Measurements from ENCODE around the gene COLEC12. TPM values are rescaled to one million over a fixed set of nuclear protein-coding genes. Genes with fewer than 3 reads are reported as not detected.

The COLEC12 gene
- total and polyA plus RNA-seq, 10 of the 15 experiments (the other 5 are each of a cell fraction or from before 2014, with no cell fraction given): 0.04 to 0.05 TPM; not detected in 8

DNA sequence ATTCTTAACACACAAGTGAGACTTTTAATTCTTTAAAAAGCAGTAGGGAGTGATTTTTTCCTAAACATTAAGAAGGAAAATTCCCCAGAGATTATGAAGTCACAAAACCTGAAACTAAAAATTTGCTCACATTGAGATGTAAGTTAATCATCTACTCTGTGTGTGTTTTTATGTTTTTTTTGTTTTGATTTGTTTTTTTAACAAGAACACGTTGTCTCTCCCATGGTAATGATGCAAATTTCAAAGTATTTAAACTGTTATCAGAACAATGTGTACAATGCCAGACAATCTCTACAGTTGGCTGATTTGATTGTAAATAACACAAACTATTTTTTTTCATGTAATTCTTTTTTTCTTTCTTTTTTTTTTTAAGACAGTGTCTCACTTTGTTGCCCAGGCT is 71.5 kb downstream of the COLEC12 start:
- ATAC-seq (no peak), DNase-seq (ENCODE audit: low read depth, low spot score) (no peak), FAIRE-seq (no peak)
- Histone ChIP-seq H3K9me3 (replicated peaks; ENCODE audit: control insufficient read depth, insufficient read depth, low read length) (no peaks in the 10 kb centered on the region), H3K79me2 (ENCODE audit: control insufficient read depth, insufficient read depth, low read length) (no peaks in the 10 kb centered on the region), H4K20me1 (ENCODE audit: control insufficient read depth, insufficient read depth) (no peaks in the 10 kb centered on the region), H3K27me3 (replicated peaks in 1 of 2; ENCODE audit: control insufficient read depth in 2 of 2, insufficient read depth in 2 of 2, low read length in 1 of 2) (no peaks in the 10 kb centered on the region), H2AFZ (ENCODE audit: control insufficient read depth, low read depth, low read length) (no peak overlapping the region), H3K4me3 (no peak overlapping the region), H3K4me1 (ENCODE audit: control insufficient read depth, insufficient read depth, low read length) (no peaks in the 10 kb centered on the region), H3K36me3 (ENCODE audit: control insufficient read depth in 2 of 2, insufficient read depth in 2 of 2, low read length in 1 of 2) (no peaks in the 10 kb centered on the region), H3K9ac (ENCODE audit: control insufficient read depth, insufficient read depth, low read length) (no peak overlapping the region), H3K27ac (ENCODE audit: control insufficient read depth, insufficient read depth) (no peak overlapping the region), H3K4me2 (ENCODE audit: control insufficient read depth, insufficient read depth) (no peak overlapping the region)
- in situ Hi-C loops (cut with MboI) (no loop called here), intact Hi-C loops (cut with micrococcal nuclease; ENCODE audit: unreplicated experiment) (no loop called here)
- no TSS peak for BruUV-seq (replicated peaks)
- SMC1A ChIA-PET (ENCODE audit: uncharacterized antibody, unreplicated experiment): no interaction called here
- no peak for TF ChIP-seq TCF12 (IDR thresholded peaks at IDR 0.05; ENCODE audit: low read depth, low read length)
- no peak for TF ChIP-seq MYB (IDR thresholded peaks at IDR 0.05; ENCODE audit: borderline replicate concordance, low read depth, low read length)
- TF ChIP-seq BMI1 (IDR thresholded peaks at IDR 0.05; ENCODE audit: borderline replicate concordance): no peak
- no peak for TF ChIP-seq PML (IDR thresholded peaks at IDR 0.05; ENCODE audit: low read length)
- POLR2A ChIA-PET: no interaction called here
- CTCF ChIA-PET: no interaction called here
- 0% methylated on average over 1 of the region's 1 CpG for WGBS (ENCODE audit: insufficient coverage, insufficient replicate concordance, low lambda C conversion rate, missing lambda C conversion rate)
- RAD21 ChIA-PET (ENCODE audit: unreplicated experiment): no interaction called here

GRCh38 chr18:427005-427404 is 73.5 kb downstream of the COLEC12 start:
- no peak for DNase-seq (ENCODE audit: low read depth, low spot score)
- ChIA-PET RAD21 (ENCODE audit: unreplicated experiment) (no interaction called here), CTCF (no interaction called here), POLR2A (no interaction called here), SMC1A (ENCODE audit: uncharacterized antibody, unreplicated experiment) (no interaction called here)
- Histone ChIP-seq H3K4me1 (ENCODE audit: control insufficient read depth, insufficient read depth, low read length) (no peaks in the 10 kb centered on the region), H3K4me3 (no peak overlapping the region), H3K4me2 (ENCODE audit: control insufficient read depth, insufficient read depth) (no peak overlapping the region), H3K36me3 (ENCODE audit: control insufficient read depth in 2 of 2, insufficient read depth in 2 of 2, low read length in 1 of 2) (no peaks in the 10 kb centered on the region), H3K79me2 (ENCODE audit: control insufficient read depth, insufficient read depth, low read length) (no peaks in the 10 kb centered on the region), H3K9me3 (replicated peaks; ENCODE audit: control insufficient read depth, insufficient read depth, low read length) (no peaks in the 10 kb centered on the region), H2AFZ (ENCODE audit: control insufficient read depth, low read depth, low read length) (no peak overlapping the region), H3K9ac (ENCODE audit: control insufficient read depth, insufficient read depth, low read length) (no peak overlapping the region), H4K20me1 (ENCODE audit: control insufficient read depth, insufficient read depth) (no peaks in the 10 kb centered on the region), H3K27ac (ENCODE audit: control insufficient read depth, insufficient read depth) (no peak overlapping the region), H3K27me3 (replicated peaks in 1 of 2; ENCODE audit: control insufficient read depth in 2 of 2, insufficient read depth in 2 of 2, low read length in 1 of 2) (no peaks in the 10 kb centered on the region)
- no peak for FAIRE-seq
- WGBS (ENCODE audit: insufficient coverage, insufficient replicate concordance, low lambda C conversion rate, missing lambda C conversion rate): 28% methylated on average over 8 of the region's 8 CpGs
- no TSS peak for BruUV-seq (replicated peaks)
- ATAC-seq: no peak
- intact Hi-C loops (cut with micrococcal nuclease; ENCODE audit: unreplicated experiment) (no loop called here), in situ Hi-C loops (cut with MboI) (no loop called here)
- TF ChIP-seq, protein P1, sequence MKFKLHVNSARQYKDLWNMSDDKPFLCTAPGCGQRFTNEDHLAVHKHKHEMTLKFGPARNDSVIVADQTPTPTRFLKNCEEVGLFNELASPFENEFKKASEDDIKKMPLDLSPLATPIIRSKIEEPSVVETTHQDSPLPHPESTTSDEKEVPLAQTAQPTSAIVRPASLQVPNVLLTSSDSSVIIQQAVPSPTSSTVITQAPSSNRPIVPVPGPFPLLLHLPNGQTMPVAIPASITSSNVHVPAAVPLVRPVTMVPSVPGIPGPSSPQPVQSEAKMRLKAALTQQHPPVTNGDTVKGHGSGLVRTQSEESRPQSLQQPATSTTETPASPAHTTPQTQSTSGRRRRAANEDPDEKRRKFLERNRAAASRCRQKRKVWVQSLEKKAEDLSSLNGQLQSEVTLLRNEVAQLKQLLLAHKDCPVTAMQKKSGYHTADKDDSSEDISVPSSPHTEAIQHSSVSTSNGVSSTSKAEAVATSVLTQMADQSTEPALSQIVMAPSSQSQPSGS (IDR thresholded peaks at IDR 0.05; ENCODE audit: low read length): no peak
- peak; percentile 53 for TF ChIP-seq BCL3 (IDR thresholded peaks at IDR 0.05; ENCODE audit: borderline replicate concordance, insufficient read depth, low read depth, low read length, poor library complexity, severe bottlenecking)

Measured in GM12878 (cell line).